ENCODE measurements around the gene ZNF555.
A peak's percentile ranks its signal among the peaks of the same experiment; 100 is the strongest.
"Not testable (repeated sequence)": the region's sequence is repeated elsewhere in the genome, so short reads cannot be mapped to it uniquely, and the experiment has no call there.

The ZNF555 gene

GRCh38 chr19:2872175-2872574 is 30.9 kb downstream of the ZNF555 start:
- not testable (repeated sequence) for DNase-seq

GRCh38 chr19:2877398-2878331 is 36.4 kb downstream of the ZNF555 start:
- DNase-seq: no peak

- no peak for DNase-seq
These were observed 42.6 kb downstream of the ZNF555 start for GRCh38 chr19:2883686-2884439.

GRCh38 chr19:2885736-2886135 is 44.5 kb downstream of the ZNF555 start:
- no peak for DNase-seq

- DNase-seq: peak; percentile 73 to 81
These were observed 46.2 kb downstream of the ZNF555 start for GRCh38 chr19:2887391-2887914.

- no peak for DNase-seq
These were observed 47.5 kb downstream of the ZNF555 start for GRCh38 chr19:2888731-2889224.

GRCh38 chr19:2890531-2890930 is 49.3 kb downstream of the ZNF555 start:
- DNase-seq: not testable (repeated sequence)

GRCh38 chr19:2896694-2897093 is 55.4 kb downstream of the ZNF555 start:
- DNase-seq: no peak

- DNase-seq: peak; percentile 99
These were observed 59.3 kb downstream of the ZNF555 start, which contains the start of gene ZNF57 for GRCh38 chr19:2900296-2901252. TSS of gene ZNF57 (plus strand) at chr19:2900928. CDS start at chr19:2901046, 118 bp downstream.

GRCh38 chr19:2902590-2903218 is 61.4 kb downstream of the ZNF555 start:
- DNase-seq: no peak

- not testable (repeated sequence) for DNase-seq
These were observed 62.1 kb downstream of the ZNF555 start for GRCh38 chr19:2903326-2903725.

- DNase-seq: no peak
These were observed 64.7 kb downstream of the ZNF555 start for GRCh38 chr19:2905918-2906519.

- DNase-seq: no peak
These were observed 65.4 kb downstream of the ZNF555 start for GRCh38 chr19:2906631-2907195.
